Measurements from ENCODE around the gene EPB41L1. TPM values are rescaled to one million over a fixed set of nuclear protein-coding genes. Genes with fewer than 3 reads are reported as not detected.

EPB41L1 gene
- total and polyA plus RNA-seq, 2 experiments from 2014 or later: 17.0 to 19.2 TPM

- Histone ChIP-seq H3K27ac (no peak overlapping the region), H3K4me1 (ENCODE audit: insufficient read depth) (no peaks in the 10 kb centered on the region), H2AFZ (no peak overlapping the region), H3K4me3 (no peak overlapping the region), H3K9me3 (ENCODE audit: low read depth) (no peaks in the 10 kb centered on the region), H3K36me3 (ENCODE audit: low read depth) (no peaks in the 10 kb centered on the region), H3K9me2 (ENCODE audit: insufficient read depth) (no peaks in the 10 kb centered on the region), H3K27me3 (replicated peaks; ENCODE audit: insufficient read depth) (no peaks in the 10 kb centered on the region), H3F3A (ENCODE audit: insufficient read depth) (no peaks in the 10 kb centered on the region), H4K20me1 (ENCODE audit: insufficient read depth) (no peaks in the 10 kb centered on the region), H3K79me2 (ENCODE audit: insufficient read depth) (no peaks in the 10 kb centered on the region), H3K9ac (no peak overlapping the region), H3K4me2 (ENCODE audit: unreplicated experiment) (no peak overlapping the region)
- in situ Hi-C loops (cut with MboI): loop anchor here (10.0 kb wide), 1 partner anchor 227 kb away; no protein-coding TSS in a partner anchor
- WGBS, 2 experiments (ENCODE audit: low coverage in 1 of 2, low lambda C conversion rate in 2 of 2, missing lambda C conversion rate in 2 of 2): 92 to 93% methylated on average over 10 of the region's 10 CpGs
- DNase-seq: no peak
- no peak for TF ChIP-seq EZH2phosphoT487 (IDR thresholded peaks at IDR 0.05; ENCODE audit: insufficient read depth, low read depth)
- TF ChIP-seq EZH2 (IDR thresholded peaks at IDR 0.05; ENCODE audit: insufficient read depth, poor library complexity, severe bottlenecking): no peak
Measured at GRCh38 chr20:36208257-36208656, 53.7 kb downstream of the EPB41L1 start.

GRCh38 chr20:36210436-36211021 lies 56.0 kb downstream of the EPB41L1 start:
- TF ChIP-seq EZH2 (IDR thresholded peaks at IDR 0.05; ENCODE audit: insufficient read depth, poor library complexity, severe bottlenecking) (no peak), EZH2phosphoT487 (IDR thresholded peaks at IDR 0.05; ENCODE audit: insufficient read depth, low read depth) (no peak)
- no peaks in the 10 kb centered on the region for H3K27me3 ChIP-seq (replicated peaks; ENCODE audit: insufficient read depth)
- no peak overlapping the region for H3K4me3 ChIP-seq
- no peaks in the 10 kb centered on the region for H3K4me1 ChIP-seq (ENCODE audit: insufficient read depth)
- in situ Hi-C loops (cut with MboI): no loop called here
- no peak overlapping the region for H3K9ac ChIP-seq
- H3K9me3 ChIP-seq (ENCODE audit: low read depth): no peaks in the 10 kb centered on the region
- no peak overlapping the region for H3K4me2 ChIP-seq (ENCODE audit: unreplicated experiment)
- H2AFZ ChIP-seq: no peak overlapping the region
- no peaks in the 10 kb centered on the region for H3K79me2 ChIP-seq (ENCODE audit: insufficient read depth)
- DNase-seq: no peak
- no peaks in the 10 kb centered on the region for H3K9me2 ChIP-seq (ENCODE audit: insufficient read depth)
- H3K36me3 ChIP-seq (ENCODE audit: low read depth): no peaks in the 10 kb centered on the region
- WGBS, 2 experiments (ENCODE audit: low coverage in 1 of 2, low lambda C conversion rate in 2 of 2, missing lambda C conversion rate in 2 of 2): 80 to 92% methylated on average over 5 of the region's 5 CpGs
- no peaks in the 10 kb centered on the region for H4K20me1 ChIP-seq (ENCODE audit: insufficient read depth)
- H3K27ac ChIP-seq: no peak overlapping the region
- H3F3A ChIP-seq (ENCODE audit: insufficient read depth): no peaks in the 10 kb centered on the region

GRCh38 chr20:36213362-36213761 lies 58.8 kb downstream of the EPB41L1 start:
- H3K27ac ChIP-seq: no peak overlapping the region
- H3K79me2 ChIP-seq (ENCODE audit: insufficient read depth): no peaks in the 10 kb centered on the region
- no peak overlapping the region for H2AFZ ChIP-seq
- H3F3A ChIP-seq (ENCODE audit: insufficient read depth): no peaks in the 10 kb centered on the region
- H3K4me2 ChIP-seq (ENCODE audit: unreplicated experiment): no peak overlapping the region
- in situ Hi-C loops (cut with MboI): no loop called here
- H3K4me1 ChIP-seq (ENCODE audit: insufficient read depth): no peaks in the 10 kb centered on the region
- no peaks in the 10 kb centered on the region for H3K27me3 ChIP-seq (replicated peaks; ENCODE audit: insufficient read depth)
- DNase-seq: no peak
- H3K9me3 ChIP-seq (ENCODE audit: low read depth): no peaks in the 10 kb centered on the region
- no peaks in the 10 kb centered on the region for H3K36me3 ChIP-seq (ENCODE audit: low read depth)
- WGBS, 2 experiments (ENCODE audit: low coverage in 1 of 2, low lambda C conversion rate in 2 of 2, missing lambda C conversion rate in 2 of 2): 48 to 49% methylated on average over 2 of the region's 2 CpGs
- TF ChIP-seq EZH2phosphoT487 (IDR thresholded peaks at IDR 0.05; ENCODE audit: insufficient read depth, low read depth) (no peak), EZH2 (IDR thresholded peaks at IDR 0.05; ENCODE audit: insufficient read depth, poor library complexity, severe bottlenecking) (no peak)
- no peaks in the 10 kb centered on the region for H4K20me1 ChIP-seq (ENCODE audit: insufficient read depth)
- H3K4me3 ChIP-seq: no peak overlapping the region
- H3K9me2 ChIP-seq (ENCODE audit: insufficient read depth): no peaks in the 10 kb centered on the region
- no peak overlapping the region for H3K9ac ChIP-seq

- DNase-seq: peak; percentile 54
- no peaks in the 10 kb centered on the region for H3F3A ChIP-seq (ENCODE audit: insufficient read depth)
- no peak overlapping the region for H2AFZ ChIP-seq
- no peaks in the 10 kb centered on the region for H3K4me1 ChIP-seq (ENCODE audit: insufficient read depth)
- H3K27ac ChIP-seq: no peak overlapping the region
- H3K79me2 ChIP-seq (ENCODE audit: insufficient read depth): no peaks in the 10 kb centered on the region
- no peaks in the 10 kb centered on the region for H3K36me3 ChIP-seq (ENCODE audit: low read depth)
- no peak overlapping the region for H3K4me2 ChIP-seq (ENCODE audit: unreplicated experiment)
- H3K9me3 ChIP-seq (ENCODE audit: low read depth): no peaks in the 10 kb centered on the region
- H3K4me3 ChIP-seq: no peak overlapping the region
- no peak overlapping the region for H3K9ac ChIP-seq
- 58 to 63% methylated on average over 5 of the region's 5 CpGs for WGBS, 2 experiments (ENCODE audit: low coverage in 1 of 2, low lambda C conversion rate in 2 of 2, missing lambda C conversion rate in 2 of 2)
- no peaks in the 10 kb centered on the region for H3K27me3 ChIP-seq (replicated peaks; ENCODE audit: insufficient read depth)
- TF ChIP-seq EZH2phosphoT487 (IDR thresholded peaks at IDR 0.05; ENCODE audit: insufficient read depth, low read depth) (no peak), EZH2 (IDR thresholded peaks at IDR 0.05; ENCODE audit: insufficient read depth, poor library complexity, severe bottlenecking) (no peak)
- H3K9me2 ChIP-seq (ENCODE audit: insufficient read depth): no peaks in the 10 kb centered on the region
- H4K20me1 ChIP-seq (ENCODE audit: insufficient read depth): no peaks in the 10 kb centered on the region
- in situ Hi-C loops (cut with MboI): no loop called here
Measured at GRCh38 chr20:36214684-36215256, 60.2 kb downstream of the EPB41L1 start.
